ENCODE results near the gene CHST7. TPM values are rescaled to one million over a fixed set of nuclear protein-coding genes. Genes with fewer than 3 reads are reported as not detected.
"Not testable (repeated sequence)": the region's sequence is repeated elsewhere in the genome, so short reads cannot be mapped to it uniquely, and the experiment has no call there.

CHST7 gene
- 3.4 and 3.6 TPM in 2 replicates for total RNA-seq (2014; rRNA removed; shearing (Covaris generic))

GRCh38 chrX:46573331-46573891 lies at the start of gene CHST7:
Gene CHST7, plus strand, starts transcription at chrX:46573765. Its CDS starts 167 bp downstream, at chrX:46573932.
- peak; percentile 69 to 75 for DNase-seq
- Histone ChIP-seq H3K27me3 (no peaks in the 10 kb centered on the region), H3K4me3 (peak within 1 kb of the TSS; percentile 71), H3K27ac (peak within 1 kb of the TSS; percentile 38; the same call in 1 of the 2 replicates), H3K36me3 (no peaks in the 10 kb centered on the region), H3K4me1 (no peaks in the 10 kb centered on the region), H3K9me3 (replicated peaks) (no peaks in the 10 kb centered on the region)

GRCh38 chrX:46528640-46529039 lies 44.9 kb upstream of the CHST7 start:
- not testable (repeated sequence) for H3K27me3 ChIP-seq; H3K36me3 ChIP-seq; H3K4me1 ChIP-seq; H3K4me3 ChIP-seq; H3K27ac ChIP-seq; DNase-seq; H3K9me3 ChIP-seq (replicated peaks)

GRCh38 chrX:46529740-46530403 lies 43.7 kb upstream of the CHST7 start:
- H3K4me3 ChIP-seq; H3K36me3 ChIP-seq; H3K27ac ChIP-seq; H3K27me3 ChIP-seq; H3K9me3 ChIP-seq (replicated peaks); DNase-seq; H3K4me1 ChIP-seq: not testable (repeated sequence)

- not testable (repeated sequence) for DNase-seq; H3K27me3 ChIP-seq; H3K27ac ChIP-seq; H3K4me1 ChIP-seq; H3K36me3 ChIP-seq; H3K9me3 ChIP-seq (replicated peaks); H3K4me3 ChIP-seq
These were observed 43.1 kb upstream of the CHST7 start for GRCh38 chrX:46530404-46530908.

GRCh38 chrX:46531442-46531841 lies 42.1 kb upstream of the CHST7 start:
- DNase-seq: no peak
- Histone ChIP-seq H3K4me3 (no peak overlapping the region), H3K27ac (no peak overlapping the region), H3K36me3 (no peaks in the 10 kb centered on the region), H3K4me1 (no peaks in the 10 kb centered on the region), H3K27me3 (no peaks in the 10 kb centered on the region), H3K9me3 (replicated peaks) (no peaks in the 10 kb centered on the region)

GRCh38 chrX:46543441-46543840 lies 30.1 kb upstream of the CHST7 start:
- no peaks in the 10 kb centered on the region for H3K36me3 ChIP-seq
- H3K4me1 ChIP-seq: no peaks in the 10 kb centered on the region
- H3K27me3 ChIP-seq: no peaks in the 10 kb centered on the region
- H3K27ac ChIP-seq: no peak overlapping the region
- H3K9me3 ChIP-seq (replicated peaks): no peaks in the 10 kb centered on the region
- H3K4me3 ChIP-seq: no peak overlapping the region
- no peak for DNase-seq

GRCh38 chrX:46544527-46544926 lies 29.0 kb upstream of the CHST7 start:
- H3K36me3 ChIP-seq; H3K9me3 ChIP-seq (replicated peaks); DNase-seq; H3K4me1 ChIP-seq; H3K27me3 ChIP-seq: not testable (repeated sequence)
- H3K4me3 ChIP-seq: peak overlapping the region; percentile 78
- H3K27ac ChIP-seq: peak overlapping the region; percentile 82

- Histone ChIP-seq H3K4me3 (peak within 1 kb of the TSS; percentile 78), H3K4me1 (no peaks in the 10 kb centered on the region), H3K27me3 (no peaks in the 10 kb centered on the region), H3K36me3 (no peaks in the 10 kb centered on the region), H3K27ac (peak within 1 kb of the TSS; percentile 82), H3K9me3 (replicated peaks) (no peaks in the 10 kb centered on the region)
- peak; percentile 87 to 90 for DNase-seq
These were observed 28.2 kb upstream of the CHST7 start, which contains the start of gene ZNF674 for GRCh38 chrX:46545111-46546005. Gene ZNF674, minus strand, starts transcription at chrX:46545421. Its CDS starts 3,334 bp downstream, at chrX:46542087.

- Histone ChIP-seq H3K4me3 (no peak overlapping the region), H3K9me3 (replicated peaks) (no peaks in the 10 kb centered on the region), H3K4me1 (no peaks in the 10 kb centered on the region), H3K27ac (no peak overlapping the region), H3K27me3 (no peaks in the 10 kb centered on the region), H3K36me3 (no peaks in the 10 kb centered on the region)
- no peak for DNase-seq
These were observed 25.7 kb upstream of the CHST7 start for GRCh38 chrX:46547857-46548256.

- Histone ChIP-seq H3K36me3 (no peaks in the 10 kb centered on the region), H3K9me3 (replicated peaks) (no peaks in the 10 kb centered on the region), H3K4me1 (no peaks in the 10 kb centered on the region), H3K4me3 (no peak overlapping the region), H3K27ac (no peak overlapping the region), H3K27me3 (no peaks in the 10 kb centered on the region)
- DNase-seq: no peak
These were observed 23.7 kb upstream of the CHST7 start for GRCh38 chrX:46549914-46550313.

- H3K4me3 ChIP-seq: no peak overlapping the region
- no peak for DNase-seq
- no peak overlapping the region for H3K27ac ChIP-seq
- no peaks in the 10 kb centered on the region for H3K9me3 ChIP-seq (replicated peaks)
- no peaks in the 10 kb centered on the region for H3K27me3 ChIP-seq
- H3K36me3 ChIP-seq: no peaks in the 10 kb centered on the region
- no peaks in the 10 kb centered on the region for H3K4me1 ChIP-seq
These were observed 22.0 kb upstream of the CHST7 start for GRCh38 chrX:46551494-46552128.

GRCh38 chrX:46553935-46554334 lies 19.6 kb upstream of the CHST7 start:
- H3K27me3 ChIP-seq: no peaks in the 10 kb centered on the region
- H3K9me3 ChIP-seq (replicated peaks): no peaks in the 10 kb centered on the region
- no peak for DNase-seq
- no peaks in the 10 kb centered on the region for H3K4me1 ChIP-seq
- no peaks in the 10 kb centered on the region for H3K36me3 ChIP-seq
- H3K27ac ChIP-seq: no peak overlapping the region
- no peak overlapping the region for H3K4me3 ChIP-seq

- Histone ChIP-seq H3K4me3 (no peak overlapping the region), H3K27me3 (no peaks in the 10 kb centered on the region), H3K36me3 (no peaks in the 10 kb centered on the region), H3K27ac (no peak overlapping the region), H3K9me3 (replicated peaks) (no peaks in the 10 kb centered on the region), H3K4me1 (no peaks in the 10 kb centered on the region)
- no peak for DNase-seq
These were observed 18.6 kb upstream of the CHST7 start for GRCh38 chrX:46554942-46555341.

GRCh38 chrX:46559062-46559461 lies 14.5 kb upstream of the CHST7 start:
- Histone ChIP-seq H3K36me3 (no peaks in the 10 kb centered on the region), H3K4me3 (no peak overlapping the region), H3K27ac (no peak overlapping the region), H3K9me3 (replicated peaks) (no peaks in the 10 kb centered on the region), H3K27me3 (no peaks in the 10 kb centered on the region), H3K4me1 (no peaks in the 10 kb centered on the region)
- peak; percentile 6 to 41 for DNase-seq

Measured in SJCRH30 (cell line).